IPS-20b (cell line): ENCODE data around the gene DLGAP5.
A peak's percentile ranks its signal among the peaks of the same experiment; 100 is the strongest.

Source experiments
- H3K27ac ChIP-seq: one replicate; pipeline ENCODE4 v1.5.1; 2013; ENCODE audit warnings: low read length
- H3K27me3 ChIP-seq: 2 replicates; pipeline ENCODE4 v1.6.1; 2013; ENCODE audit warnings: mild to moderate bottlenecking, low read length, inconsistent platforms; ENCODE audit not compliant: insufficient read depth
- H3K36me3 ChIP-seq: 2 replicates; pipeline ENCODE4 v1.6.1; 2013; ENCODE audit warnings: low read depth, mild to moderate bottlenecking, inconsistent platforms, low read length, moderate library complexity; ENCODE audit not compliant: insufficient read depth
- H3K4me1 ChIP-seq: 2 replicates; pipeline ENCODE4 v1.6.1; 2013; ENCODE audit warnings: mild to moderate bottlenecking, control low read depth, inconsistent platforms, low read length, moderate library complexity; ENCODE audit not compliant: insufficient read depth
- H3K4me3 ChIP-seq: 2 replicates; pipeline ENCODE4 v1.5.1; 2013; ENCODE audit warnings: mild to moderate bottlenecking, low read length, inconsistent platforms
- H3K9ac ChIP-seq: 2 replicates; pipeline ENCODE4 v1.6.1; 2013; ENCODE audit warnings: low read depth, mild to moderate bottlenecking, inconsistent platforms, low read length, moderate library complexity
- H3K9me3 ChIP-seq: 2 replicates; pipeline ENCODE4 v1.6.1; 2013; ENCODE audit warnings: mild to moderate bottlenecking, low read depth, low read length, inconsistent platforms; ENCODE audit not compliant: insufficient read depth

DLGAP5 gene

GRCh38 chr14:55103005-55103640, 88.3 kb downstream of the DLGAP5 start:
- Histone ChIP-seq H3K4me1 (peaks cover 29% of the 10 kb centered on the region), H3K27me3 (no peaks in the 10 kb centered on the region), H3K36me3 (no peaks in the 10 kb centered on the region), H3K9me3 (no peaks in the 10 kb centered on the region), H3K4me3 (peak overlapping the region; percentile 27; the same call in 1 of the 2 replicates), H3K9ac (peak overlapping the region; percentile 50; the same call in 1 of the 2 replicates), H3K27ac (peak overlapping the region; percentile 59)

- Histone ChIP-seq H3K9ac (peak overlapping the region; percentile 50; the same call in 1 of the 2 replicates), H3K36me3 (no peaks in the 10 kb centered on the region), H3K4me3 (peak overlapping the region; percentile 27; the same call in 1 of the 2 replicates), H3K9me3 (no peaks in the 10 kb centered on the region), H3K27ac (peak overlapping the region; percentile 59), H3K27me3 (no peaks in the 10 kb centered on the region), H3K4me1 (peaks cover 24% of the 10 kb centered on the region)
Measured at GRCh38 chr14:55102141-55102621, 89.2 kb downstream of the DLGAP5 start.

- Histone ChIP-seq H3K27me3 (no peaks in the 10 kb centered on the region), H3K27ac (no peak overlapping the region), H3K4me3 (no peak overlapping the region), H3K9ac (no peak overlapping the region), H3K36me3 (no peaks in the 10 kb centered on the region), H3K9me3 (no peaks in the 10 kb centered on the region), H3K4me1 (peaks cover 24% of the 10 kb centered on the region)
Measured at GRCh38 chr14:55101698-55102097, 89.7 kb downstream of the DLGAP5 start.

GRCh38 chr14:55099756-55100155, 91.6 kb downstream of the DLGAP5 start:
- Histone ChIP-seq H3K4me3 (no peak overlapping the region), H3K27me3 (no peaks in the 10 kb centered on the region), H3K4me1 (peaks cover 24% of the 10 kb centered on the region), H3K27ac (no peak overlapping the region), H3K9ac (no peak overlapping the region), H3K9me3 (no peaks in the 10 kb centered on the region), H3K36me3 (no peaks in the 10 kb centered on the region)

GRCh38 chr14:55098561-55098898, 92.9 kb downstream of the DLGAP5 start:
- no peak overlapping the region for H3K4me3 ChIP-seq
- peaks cover 16% of the 10 kb centered on the region for H3K4me1 ChIP-seq
- H3K27me3 ChIP-seq, result no peaks in the 10 kb centered on the region
- H3K9me3 ChIP-seq, result no peaks in the 10 kb centered on the region
- H3K36me3 ChIP-seq, result no peaks in the 10 kb centered on the region
- no peak overlapping the region for H3K27ac ChIP-seq
- H3K9ac ChIP-seq, result no peak overlapping the region
